ENCODE results near the gene ZFAND5. TPM values are rescaled to one million over a fixed set of nuclear protein-coding genes. Genes with fewer than 3 reads are reported as not detected.

ZFAND5 gene
- total and polyA plus RNA-seq, 7 donors, result 77.7 to 951 (median 594) TPM

DNA sequence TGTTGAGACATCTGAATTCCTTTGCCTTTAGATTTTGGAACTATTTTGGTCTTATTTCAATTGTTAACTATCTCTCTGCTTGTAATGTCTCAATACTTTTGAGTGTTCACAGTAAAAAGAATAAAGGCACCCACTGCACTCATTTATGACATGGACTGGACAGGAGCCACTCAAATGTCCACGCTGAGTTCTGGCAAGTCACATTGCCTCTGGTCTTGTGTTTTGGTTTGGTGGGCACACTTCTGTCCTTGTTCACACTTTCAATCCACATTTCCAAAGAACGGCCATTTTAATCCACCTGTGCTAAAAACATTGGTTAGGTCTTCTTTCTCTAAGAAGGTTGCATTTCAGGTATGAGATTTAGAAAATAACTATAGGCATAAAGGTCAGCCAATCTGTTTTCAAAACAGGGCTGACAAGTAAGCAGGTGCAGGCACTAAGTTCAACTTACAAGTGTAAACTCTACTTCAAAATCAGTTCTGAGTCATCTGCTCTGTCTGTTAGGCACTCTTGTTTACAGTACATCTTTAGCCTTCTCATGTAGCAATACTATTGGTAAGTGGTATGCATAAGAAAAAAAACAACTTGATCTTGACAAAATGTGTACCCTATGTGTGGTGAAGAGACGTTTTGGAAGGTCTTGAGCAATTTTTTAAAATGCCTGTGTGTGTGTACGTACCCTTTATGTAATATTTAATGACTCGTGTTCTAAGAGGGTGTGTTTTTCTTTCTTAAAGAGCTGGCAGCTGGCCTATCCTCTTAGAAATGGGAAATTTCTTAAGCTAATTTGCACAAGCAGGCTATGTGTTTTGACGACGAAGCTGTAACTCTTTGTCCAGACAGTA, 31.5 kb upstream of the ZFAND5 start:
- 21 to 24% (median 24%) methylated on average over 7 of the region's 7 CpGs for WGBS, 3 donors
- H3K27me3 ChIP-seq (ENCODE audit: insufficient read depth in 3 of 3, low read length in 2 of 3), result no peaks in the 10 kb centered on the region
- no peaks in the 10 kb centered on the region for H3K9me3 ChIP-seq
- H3K4me3 ChIP-seq, result peak overlapping the region; percentile 47
- H3K4me1 ChIP-seq, result peaks cover 10% of the 10 kb centered on the region
- intact Hi-C loops (cut with DNase I), result no loop called here
- no peaks in the 10 kb centered on the region for H3K36me3 ChIP-seq (ENCODE audit: insufficient read depth in 1 of 2, low read depth in 1 of 2)
- peak overlapping the region; percentile 84 for H3K27ac ChIP-seq
- DNase-seq (no peak), ATAC-seq (peak; percentile 71 to 99 (median 94))
- TF ChIP-seq, protein P1, sequence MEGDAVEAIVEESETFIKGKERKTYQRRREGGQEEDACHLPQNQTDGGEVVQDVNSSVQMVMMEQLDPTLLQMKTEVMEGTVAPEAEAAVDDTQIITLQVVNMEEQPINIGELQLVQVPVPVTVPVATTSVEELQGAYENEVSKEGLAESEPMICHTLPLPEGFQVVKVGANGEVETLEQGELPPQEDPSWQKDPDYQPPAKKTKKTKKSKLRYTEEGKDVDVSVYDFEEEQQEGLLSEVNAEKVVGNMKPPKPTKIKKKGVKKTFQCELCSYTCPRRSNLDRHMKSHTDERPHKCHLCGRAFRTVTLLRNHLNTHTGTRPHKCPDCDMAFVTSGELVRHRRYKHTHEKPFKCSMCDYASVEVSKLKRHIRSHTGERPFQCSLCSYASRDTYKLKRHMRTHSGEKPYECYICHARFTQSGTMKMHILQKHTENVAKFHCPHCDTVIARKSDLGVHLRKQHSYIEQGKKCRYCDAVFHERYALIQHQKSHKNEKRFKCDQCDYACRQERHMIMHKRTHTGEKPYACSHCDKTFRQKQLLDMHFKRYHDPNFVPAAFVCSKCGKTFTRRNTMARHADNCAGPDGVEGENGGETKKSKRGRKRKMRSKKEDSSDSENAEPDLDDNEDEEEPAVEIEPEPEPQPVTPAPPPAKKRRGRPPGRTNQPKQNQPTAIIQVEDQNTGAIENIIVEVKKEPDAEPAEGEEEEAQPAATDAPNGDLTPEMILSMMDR (IDR thresholded peaks at IDR 0.05), result no peak

DNA sequence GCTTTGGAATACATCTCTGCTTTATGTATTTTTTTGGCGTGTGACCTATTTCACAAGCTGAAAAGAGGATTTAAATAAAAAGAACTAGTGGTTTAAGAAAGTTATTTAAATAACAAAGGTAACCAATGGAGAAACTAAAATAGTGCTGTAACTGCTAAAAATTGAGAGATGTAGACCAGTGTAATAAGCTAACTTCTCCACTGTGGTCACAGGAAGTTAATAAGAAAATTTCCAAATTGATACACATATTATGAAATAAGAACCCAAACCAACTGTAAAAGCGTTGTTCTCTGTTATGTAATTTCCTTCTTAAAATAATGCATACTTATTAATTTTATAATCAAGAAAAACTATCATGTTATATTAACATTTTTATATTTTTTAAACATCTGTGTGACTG, 29.1 kb upstream of the ZFAND5 start:
- Histone ChIP-seq H3K4me1 (peaks cover 10% of the 10 kb centered on the region), H3K4me3 (no peak overlapping the region), H3K27ac (no peak overlapping the region), H3K36me3 (ENCODE audit: insufficient read depth in 1 of 2, low read depth in 1 of 2) (no peaks in the 10 kb centered on the region), H3K27me3 (ENCODE audit: insufficient read depth in 3 of 3, low read length in 2 of 3) (no peaks in the 10 kb centered on the region), H3K9me3 (no peaks in the 10 kb centered on the region)
- 58 to 68% (median 61%) methylated on average over 2 of the region's 2 CpGs for WGBS, 3 donors
- TF ChIP-seq, protein P1 (IDR thresholded peaks at IDR 0.05), result no peak
- ATAC-seq (no peak), DNase-seq (no peak)
- intact Hi-C loops (cut with DNase I), result no loop called here

DNA sequence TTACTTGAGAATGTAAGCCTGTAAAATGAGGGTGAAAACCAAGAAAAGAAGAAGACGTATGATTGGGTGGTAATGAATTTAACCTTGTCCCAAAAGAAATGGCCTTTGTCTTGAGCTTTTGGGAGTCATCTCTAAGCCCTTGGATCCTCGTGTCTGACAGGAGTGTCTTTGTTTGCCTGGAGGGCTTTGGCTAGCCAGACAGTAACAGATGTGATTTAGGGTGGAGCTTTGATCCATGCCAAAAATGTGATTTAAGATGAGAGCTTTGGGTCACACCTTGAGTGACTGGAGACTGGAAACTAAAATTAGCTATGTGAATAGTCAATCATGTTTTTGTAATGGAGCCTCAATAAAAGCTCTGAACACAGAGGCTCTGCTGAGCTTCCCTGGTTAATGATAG, 25.9 kb upstream of the ZFAND5 start:
- peak in 2 of 4 donors; percentile 39 to 46 for ATAC-seq
- intact Hi-C loops (cut with DNase I), result no loop called here
- 34 to 50% (median 47%) methylated on average over 2 of the region's 2 CpGs for whole genome bisulfite sequencing, 3 donors

DNA sequence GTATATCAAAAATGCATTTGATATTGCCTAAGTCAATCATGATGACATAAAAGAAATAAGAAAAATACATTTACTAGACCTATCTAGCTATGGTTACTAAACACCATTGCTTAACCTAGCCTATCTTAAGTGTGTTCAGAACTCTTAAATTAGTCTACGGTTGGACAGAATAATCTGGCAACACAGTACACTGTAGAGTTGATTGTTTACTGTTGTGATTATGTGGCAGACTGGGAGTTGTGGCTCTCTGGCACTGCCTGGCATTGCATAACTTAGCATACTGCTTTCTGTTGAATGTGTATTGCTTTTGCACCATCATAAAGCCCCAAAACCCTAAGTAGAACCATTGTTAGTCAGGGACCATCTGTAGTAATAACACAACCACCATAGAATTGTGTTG, 21.2 kb upstream of the ZFAND5 start:
- Histone ChIP-seq H3K27ac (no peak overlapping the region), H3K9me3 (no peaks in the 10 kb centered on the region), H3K27me3 (ENCODE audit: insufficient read depth in 3 of 3, low read length in 2 of 3) (no peaks in the 10 kb centered on the region), H3K4me3 (no peak overlapping the region), H3K4me1 (no peaks in the 10 kb centered on the region), H3K36me3 (ENCODE audit: insufficient read depth in 1 of 2, low read depth in 1 of 2) (no peaks in the 10 kb centered on the region)
- DNase-seq (no peak), ATAC-seq (no peak)
- TF ChIP-seq, protein P1 (IDR thresholded peaks at IDR 0.05), result no peak
- intact Hi-C loops (cut with DNase I), result no loop called here
- 86 to 97% (median 90%) methylated on average over 1 of the region's 1 CpG for WGBS, 3 donors

More for the DNA sequence above, 25.9 kb upstream of the ZFAND5 start:
- Histone ChIP-seq H3K4me1 (no peaks in the 10 kb centered on the region), H3K9me3 (no peaks in the 10 kb centered on the region), H3K27ac (no peak overlapping the region), H3K36me3 (ENCODE audit: insufficient read depth in 1 of 2, low read depth in 1 of 2) (no peaks in the 10 kb centered on the region), H3K27me3 (ENCODE audit: insufficient read depth in 3 of 3, low read length in 2 of 3) (no peaks in the 10 kb centered on the region), H3K4me3 (no peak overlapping the region)
- no peak for DNase-seq
- TF ChIP-seq, protein P1 (IDR thresholded peaks at IDR 0.05), result no peak

All from psoas muscle (tissue), 8 donors.